GM23338 (cell line): ENCODE data around the gene B4GALT6. TPM values are rescaled to one million over a fixed set of nuclear protein-coding genes. Genes with fewer than 3 reads are reported as not detected.

ENCODE experiments used
- ATAC-seq: fragments of 200-7000 bp; cut with Tn5 transposase; 3 replicates; pipeline ENCODE4 v1.9.1; 2020
- DNase-seq: peaks from one replicate; pipeline ENCODE4 v3.0.0-alpha.2; 2015; ENCODE audit warnings: low spot score
- H2AFZ ChIP-seq: fragments of 200-600 bp; sonication (generic); 2 replicates; pipeline ENCODE4 v1.8.0; 2016; ENCODE audit warnings: antibody characterized with exemption, mild to moderate bottlenecking, moderate library complexity
- H3F3A ChIP-seq: fragments of 200-600 bp; sonication (generic); replicated peaks from 2 replicates; pipeline ENCODE4 v1.8.0; 2017; ENCODE audit warnings: antibody characterized with exemption, mixed run types, low read depth
- H3K27ac ChIP-seq: fragments of 200-600 bp; sonication (generic); 2 replicates; pipeline ENCODE4 v1.6.1; 2016; ENCODE audit warnings: low read depth
- H3K27me3 ChIP-seq: fragments of 200-600 bp; sonication (generic); 2 replicates; pipeline ENCODE4 v1.8.0; 2016; ENCODE audit warnings: mild to moderate bottlenecking, mixed run types, moderate library complexity; ENCODE audit not compliant: insufficient read depth
- H3K36me3 ChIP-seq: fragments of 200-600 bp; sonication (generic); 2 replicates; pipeline ENCODE4 v1.8.0; 2016; ENCODE audit warnings: mild to moderate bottlenecking; ENCODE audit not compliant: insufficient read depth
- H3K4me1 ChIP-seq: fragments of 200-600 bp; sonication (generic); 2 replicates; pipeline ENCODE4 v1.8.0; 2016; ENCODE audit warnings: mild to moderate bottlenecking, moderate library complexity; ENCODE audit not compliant: insufficient read depth
- H3K4me2 ChIP-seq: fragments of 200-600 bp; sonication (generic); 2 replicates; pipeline ENCODE4 v1.7.1; 2017; ENCODE audit warnings: mixed run types
- H3K4me3 ChIP-seq: fragments of 200-600 bp; sonication (generic); 2 replicates; pipeline ENCODE4 v1.6.1; 2016; ENCODE audit warnings: mixed run types
- H3K79me2 ChIP-seq: fragments of 200-600 bp; sonication (generic); replicated peaks from 2 replicates; pipeline ENCODE4 v1.8.0; 2017; ENCODE audit warnings: mild to moderate bottlenecking; ENCODE audit not compliant: insufficient read depth
- H3K9me2 ChIP-seq: fragments of 200-600 bp; sonication (generic); 2 replicates; pipeline ENCODE4 v1.8.0; 2017; ENCODE audit not compliant: insufficient read depth
- H4K20me1 ChIP-seq: fragments of 200-600 bp; sonication (generic); replicated peaks from 2 replicates; pipeline ENCODE4 v1.8.0; 2017; ENCODE audit warnings: mild to moderate bottlenecking; ENCODE audit not compliant: insufficient read depth
- H3K27ac Mint-ChIP-seq: 2 replicates; pipeline ENCODE4 v1.8.0; 2020; ENCODE audit warnings: inconsistent platforms, mild to moderate bottlenecking, moderate library complexity, mixed read lengths
- H3K27me3 Mint-ChIP-seq: 3 replicates; pipeline ENCODE4 v1.8.0; 2022; ENCODE audit warnings: low read depth, mild to moderate bottlenecking, moderate library complexity, mixed read lengths, inconsistent platforms; ENCODE audit not compliant: insufficient read depth, poor library complexity
- H3K36me3 Mint-ChIP-seq: 3 replicates; pipeline ENCODE4 v1.8.0; 2021; ENCODE audit warnings: low read depth, mild to moderate bottlenecking, inconsistent platforms, moderate library complexity, mixed read lengths
- H3K4me1 Mint-ChIP-seq: 3 replicates; pipeline ENCODE4 v1.8.0; 2020; ENCODE audit warnings: mild to moderate bottlenecking, inconsistent platforms, mixed read lengths
- H3K4me3 Mint-ChIP-seq: 3 replicates; pipeline ENCODE4 v1.8.0; 2021; ENCODE audit warnings: moderate library complexity, mild to moderate bottlenecking, inconsistent platforms, mixed read lengths
- H3K9me3 Mint-ChIP-seq: 3 replicates; pipeline ENCODE4 v1.8.0; 2020; ENCODE audit warnings: moderate library complexity, mild to moderate bottlenecking, inconsistent platforms, mixed read lengths
- CREB1 ChIP-seq: fragments of 250-450 bp; sonication (Bioruptor Pico); IDR thresholded peaks from 2 replicates; pipeline ENCODE4 v1.5.0; 2020; ENCODE audit warnings: low read depth, mild to moderate bottlenecking, moderate library complexity
- CTCF ChIP-seq, 2 experiments: fragments of 200-600 bp in 1 of 2; sonication (generic) in 1 of 2; conservative IDR thresholded peaks; 2 replicates each; pipeline versions ENCODE4 v1.5.1 to v1.6.1; 2016 to 2017; ENCODE audit warnings: antibody characterized with exemption in 2 of 2, low read depth in 2 of 2, mild to moderate bottlenecking in 2 of 2, moderate library complexity in 1 of 2
- EZH2 ChIP-seq: fragments of 200-600 bp; sonication (generic); IDR thresholded peaks from one replicate; pipeline ENCODE4 v1.8.0; 2017; ENCODE audit warnings: antibody characterized with exemption, mild to moderate bottlenecking, low read depth; ENCODE audit not compliant: unreplicated experiment
- EZH2phosphoT487 ChIP-seq: fragments of 200-600 bp; sonication (generic); IDR thresholded peaks from one replicate; pipeline ENCODE4 v1.8.1; 2018; ENCODE audit warnings: antibody characterized with exemption; ENCODE audit not compliant: unreplicated experiment
- JUNB ChIP-seq: IDR thresholded peaks from one replicate; pipeline ENCODE4 v1.6.1; 2016; ENCODE audit warnings: antibody characterized with exemption; ENCODE audit not compliant: unreplicated experiment
- NANOG ChIP-seq: IDR thresholded peaks from 2 replicates; pipeline ENCODE4 v1.6.1; 2016; ENCODE audit warnings: antibody characterized with exemption, borderline replicate concordance
- POLR2AphosphoS5 ChIP-seq: IDR thresholded peaks from 2 replicates; pipeline ENCODE4 v1.6.1; 2016; ENCODE audit warnings: antibody characterized with exemption, low read depth
- REST ChIP-seq: IDR thresholded peaks from one replicate; pipeline ENCODE4 v1.6.1; 2018; ENCODE audit warnings: antibody characterized with exemption; ENCODE audit not compliant: unreplicated experiment
- STAT1 ChIP-seq: IDR thresholded peaks from one replicate; pipeline ENCODE4 v1.6.1; 2016; ENCODE audit warnings: antibody characterized with exemption; ENCODE audit not compliant: unreplicated experiment
- ZNF114 ChIP-seq: fragments of 250-450 bp; sonication (Bioruptor Pico); IDR thresholded peaks from 2 replicates; pipeline ENCODE4 v1.5.0; 2020; ENCODE audit warnings: mild to moderate bottlenecking, moderate library complexity
- ZNF331 ChIP-seq: fragments of 250-450 bp; sonication (Bioruptor Pico); IDR thresholded peaks from 2 replicates; pipeline ENCODE4 v1.5.0; 2020; ENCODE audit warnings: low read depth, mild to moderate bottlenecking, moderate library complexity
- ZNF462 ChIP-seq: fragments of 250-450 bp; sonication (Bioruptor Pico); IDR thresholded peaks from 2 replicates; pipeline ENCODE4 v1.5.0; 2020; ENCODE audit warnings: mild to moderate bottlenecking, moderate library complexity
- polyA plus RNA-seq: library from polyadenylated mRNA; unstranded; fragments of >200 nt; fragmentation: Nextera tagmentation; extraction: Ambion mirVana; gene quantifications from 2 replicates; pipeline ENCODE4 v1.2.1, GENCODE V29; 2016
- total RNA-seq: library from RNA; depleted of rRNA; stranded (reverse); fragments of >200 nt; shearing (Covaris generic); gene quantifications from 2 replicates; pipeline ENCODE4 v1.2.3, GENCODE V29; 2014
- TF ChIP-seq, protein P1 (sequence below): IDR thresholded peaks from 2 replicates; pipeline ENCODE4 v1.6.1; 2016; ENCODE audit warnings: antibody characterized with exemption

B4GALT6 gene
- total and polyA plus RNA-seq, 2 experiments from 2014 or later = 14.8 to 33.8 TPM

GRCh38 chr18:31578126-31578525 is 106.3 kb downstream of the B4GALT6 start:
- Mint-ChIP-seq H3K4me3 (no peak overlapping the region), H3K27ac (no peak overlapping the region), H3K9me3 (no peaks in the 10 kb centered on the region), H3K36me3 (no peaks in the 10 kb centered on the region), H3K4me1 (no peaks in the 10 kb centered on the region), H3K27me3 (no peaks in the 10 kb centered on the region)
- Histone ChIP-seq H3K4me3 (no peak overlapping the region), H3K36me3 (no peaks in the 10 kb centered on the region), H3K4me1 (no peaks in the 10 kb centered on the region), H4K20me1 (no peaks in the 10 kb centered on the region), H3K9me2 (peaks cover 11% of the 10 kb centered on the region), H3K79me2 (no peaks in the 10 kb centered on the region), H3K27me3 (no peaks in the 10 kb centered on the region), H3F3A (no peaks in the 10 kb centered on the region), H3K4me2 (no peak overlapping the region), H2AFZ (no peak overlapping the region), H3K27ac (no peak overlapping the region)
- DNase-seq (no peak), ATAC-seq (no peak)
- no peak for TF ChIP-seq EZH2
- no peak for TF ChIP-seq NANOG
- TF ChIP-seq JUNB = no peak
- TF ChIP-seq ZNF114 (CRISPR knock-in tag) = no peak
- TF ChIP-seq CTCF (conservative IDR thresholded peaks at IDR 0.05; ENCODE audit: low read depth in 2 of 2) = no peak
- no peak for TF ChIP-seq REST
- TF ChIP-seq, protein P1, sequence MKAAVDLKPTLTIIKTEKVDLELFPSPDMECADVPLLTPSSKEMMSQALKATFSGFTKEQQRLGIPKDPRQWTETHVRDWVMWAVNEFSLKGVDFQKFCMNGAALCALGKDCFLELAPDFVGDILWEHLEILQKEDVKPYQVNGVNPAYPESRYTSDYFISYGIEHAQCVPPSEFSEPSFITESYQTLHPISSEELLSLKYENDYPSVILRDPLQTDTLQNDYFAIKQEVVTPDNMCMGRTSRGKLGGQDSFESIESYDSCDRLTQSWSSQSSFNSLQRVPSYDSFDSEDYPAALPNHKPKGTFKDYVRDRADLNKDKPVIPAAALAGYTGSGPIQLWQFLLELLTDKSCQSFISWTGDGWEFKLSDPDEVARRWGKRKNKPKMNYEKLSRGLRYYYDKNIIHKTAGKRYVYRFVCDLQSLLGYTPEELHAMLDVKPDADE = no peak
- TF ChIP-seq ZNF462 = no peak
- no peak for TF ChIP-seq ZNF331
- no peak for TF ChIP-seq CREB1 (CRISPR knock-in tag)
- TF ChIP-seq POLR2AphosphoS5 = no peak
- TF ChIP-seq EZH2phosphoT487 = no peak
- TF ChIP-seq STAT1 = no peak
